Measurements from ENCODE around the gene OIT3.
"Not testable (repeated sequence)": the region's sequence is repeated elsewhere in the genome, so short reads cannot be mapped to it uniquely, and the experiment has no call there.

Gene OIT3

DNA sequence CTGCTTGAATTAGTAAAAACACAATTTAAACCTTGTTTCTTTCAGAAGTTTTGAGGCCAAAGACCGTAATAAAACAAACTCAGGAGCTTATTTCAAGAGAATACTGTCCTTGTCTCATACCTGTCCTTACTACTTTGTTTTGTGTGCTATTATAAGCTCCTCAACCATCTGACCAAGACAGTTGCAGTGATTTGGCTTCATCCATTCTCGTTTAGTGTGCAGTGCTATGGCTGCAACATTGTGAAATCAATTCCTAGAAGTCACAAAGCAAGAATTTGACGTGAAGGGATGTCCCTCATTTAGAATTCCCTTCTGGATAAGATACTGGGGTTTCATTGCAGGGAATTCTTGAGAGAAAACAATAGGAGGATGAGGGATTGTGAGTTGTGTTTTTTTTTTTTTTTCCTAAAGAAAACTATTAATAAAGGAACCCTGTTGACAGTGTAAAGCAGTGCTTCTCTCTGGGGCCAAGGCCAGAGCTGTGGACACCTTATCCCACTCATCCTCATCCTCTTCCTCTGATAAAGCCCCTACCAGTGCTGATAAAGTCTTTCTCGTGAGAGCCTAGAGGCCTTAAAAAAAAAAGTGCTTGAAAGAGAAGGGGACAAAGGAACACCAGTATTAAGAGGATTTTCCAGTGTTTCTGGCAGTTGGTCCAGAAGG, at the start of gene OIT3:
Gene OIT3 (plus strand): TSS at position 604 of the 663 bp plus-strand sequence. CDS start 60 bp downstream, outside the sequence.
- no peak for DNase-seq

DNA sequence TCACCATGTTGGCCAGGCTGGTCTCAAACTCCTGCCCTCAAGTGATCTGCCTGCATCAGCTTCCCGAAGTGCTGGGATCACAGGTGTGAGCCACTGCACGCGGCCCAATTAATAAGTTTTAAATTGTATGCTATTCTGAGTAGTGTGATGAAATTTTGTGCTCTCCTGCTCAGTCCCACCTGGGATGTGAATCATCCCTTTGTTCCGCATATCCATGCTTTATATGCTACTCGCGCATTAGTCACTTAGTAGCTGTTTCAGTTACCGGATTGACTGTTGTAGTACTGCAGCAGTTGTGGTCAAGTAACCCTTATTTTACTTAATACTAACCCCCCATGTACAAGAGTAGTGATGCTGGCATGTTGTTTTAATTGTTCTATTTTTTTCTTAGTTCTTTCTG, 47.3 kb upstream of the OIT3 start:
- DNase-seq = no peak

DNA sequence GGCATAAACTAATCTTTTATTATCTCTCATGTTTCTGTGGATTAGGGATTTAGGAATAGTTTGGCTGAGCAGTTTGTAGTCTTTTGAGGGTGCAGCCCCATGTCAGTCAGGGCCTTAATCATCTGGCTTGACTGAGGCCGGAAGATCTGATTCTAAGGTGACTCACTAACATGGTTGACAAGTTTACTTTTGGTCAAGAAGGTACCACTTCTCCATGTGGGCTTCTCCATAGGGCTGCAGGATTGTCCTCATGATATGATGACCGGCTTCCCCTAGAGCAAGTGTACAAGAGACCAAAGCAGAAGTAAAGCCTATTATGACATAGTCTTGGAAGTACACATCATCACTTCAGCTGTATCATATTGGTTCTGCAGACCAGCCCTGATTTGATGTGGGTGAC, 45.9 kb upstream of the OIT3 start:
- DNase-seq = no peak

DNA sequence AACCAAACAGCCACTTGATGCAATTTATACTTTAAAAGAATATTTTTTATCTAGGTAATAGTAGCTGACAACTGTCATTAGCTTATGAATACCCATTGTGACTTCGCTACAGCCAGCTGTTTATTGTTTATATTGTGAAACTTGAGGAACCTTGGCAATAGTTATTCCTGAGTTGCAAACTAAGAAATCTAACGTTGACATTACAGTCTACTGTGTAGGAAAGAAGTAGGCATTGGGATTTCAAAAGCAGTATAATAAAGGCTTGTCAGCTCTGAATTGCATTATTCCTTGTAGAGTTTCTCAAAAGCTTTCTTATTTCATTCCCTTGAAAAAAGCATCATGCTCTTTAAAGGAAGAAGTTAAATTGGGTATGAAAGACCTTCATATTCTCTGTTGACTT, 42.7 kb upstream of the OIT3 start:
- no peak for DNase-seq

- DNase-seq = no peak
Measured at GRCh38 chr10:72851509-72851908, 42.0 kb upstream of the OIT3 start.

GRCh38 chr10:72852508-72852907, 41.0 kb upstream of the OIT3 start:
- DNase-seq = no peak

DNA sequence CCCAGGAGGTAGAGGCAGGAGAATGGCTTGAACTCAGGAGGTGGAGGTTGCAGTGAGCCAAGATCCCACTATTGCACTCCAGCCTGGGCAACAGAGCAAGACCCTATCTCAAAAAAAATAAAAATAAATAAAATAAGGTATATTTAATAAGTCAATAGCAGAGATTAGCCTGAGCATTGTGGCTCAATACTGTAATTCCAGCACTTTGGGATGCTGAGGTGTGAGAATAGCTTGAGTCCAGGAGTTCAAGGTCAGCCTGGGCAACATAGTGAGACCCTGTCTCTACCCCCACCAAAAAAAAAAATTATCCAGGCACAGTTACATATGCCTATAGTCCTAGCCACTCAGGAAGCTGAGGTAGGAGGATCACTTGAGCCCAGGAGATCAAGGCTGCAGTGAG, 38.4 kb upstream of the OIT3 start:
- DNase-seq = no peak

- no peak for DNase-seq
Measured at GRCh38 chr10:72855790-72856189, 37.7 kb upstream of the OIT3 start.

DNA sequence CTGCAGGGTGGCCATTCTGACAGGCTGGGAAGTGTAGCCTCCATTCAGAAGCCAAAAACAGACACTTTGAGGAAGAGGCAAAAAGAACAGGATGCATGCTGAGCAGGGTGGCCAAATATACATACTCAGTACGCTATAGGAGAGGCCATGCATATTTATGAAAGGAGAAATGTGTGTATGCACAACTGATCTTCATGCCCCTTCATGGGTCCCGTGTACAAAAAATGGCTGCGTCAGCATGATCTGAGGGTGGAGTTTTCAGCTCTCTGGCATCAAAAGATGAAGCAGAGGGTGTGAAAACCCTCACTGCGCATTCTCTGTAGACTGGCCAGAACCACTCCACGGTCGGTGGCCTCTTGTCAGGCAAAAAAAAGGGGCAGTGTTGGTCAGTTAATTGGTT, 35.5 kb upstream of the OIT3 start:
- no peak for DNase-seq

DNA sequence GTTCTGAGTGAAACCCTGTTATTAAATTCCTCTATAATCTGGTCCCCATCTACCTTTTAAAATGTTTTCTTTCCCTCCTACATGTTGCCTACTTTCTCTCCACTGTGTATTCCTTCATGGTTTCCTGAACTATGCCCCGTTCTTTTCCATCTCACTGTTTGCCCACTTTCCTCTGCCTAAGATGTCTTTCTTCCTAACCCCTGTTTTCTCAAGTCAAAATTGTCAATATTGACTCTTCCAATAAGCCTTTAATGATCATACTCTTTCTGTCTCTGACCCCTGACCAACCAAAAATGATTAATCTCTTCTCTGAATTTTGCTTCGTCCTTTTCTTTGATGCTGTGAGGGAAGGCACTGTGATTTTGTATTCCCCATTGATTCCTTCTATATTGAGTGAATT, 30.6 kb upstream of the OIT3 start:
- no peak for DNase-seq

DNA sequence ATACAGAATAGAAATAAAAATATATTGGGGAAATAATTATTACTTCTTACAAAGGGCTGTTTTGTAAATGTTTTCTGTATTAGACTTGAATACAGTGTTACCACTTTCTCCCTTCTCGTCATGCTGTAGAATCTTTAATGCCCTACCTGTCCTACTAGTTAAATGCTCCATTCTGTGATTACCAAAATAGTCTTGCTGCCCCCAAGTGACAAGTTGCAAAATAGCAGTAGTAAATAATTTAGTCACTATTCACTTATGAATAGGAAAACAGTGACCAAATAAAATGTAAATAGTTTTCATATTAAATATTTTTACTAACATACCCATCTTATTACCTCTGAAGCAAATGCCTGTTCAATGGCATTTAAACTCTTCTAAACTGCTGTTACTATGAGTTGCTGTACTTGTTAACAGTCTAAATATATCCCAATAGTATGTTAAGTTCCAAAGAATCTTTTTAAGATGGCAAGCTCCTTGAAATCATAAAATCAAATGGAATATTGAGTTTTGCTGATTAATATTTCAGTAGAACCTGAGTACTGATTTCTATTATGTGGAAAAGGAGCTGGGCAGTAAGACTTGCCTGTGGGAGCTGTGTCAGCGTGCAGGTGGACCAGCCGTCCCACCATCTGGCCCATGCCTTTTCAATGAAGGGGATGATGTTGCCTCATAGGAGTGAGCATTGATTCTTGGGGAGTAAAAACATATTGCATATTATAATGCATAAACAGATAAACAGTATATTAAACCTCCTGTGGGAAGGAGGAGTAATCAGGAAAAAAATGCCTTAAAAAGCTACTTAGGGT, 18.1 kb upstream of the OIT3 start:
- DNase-seq = no peak

GRCh38 chr10:72879245-72879644, 14.3 kb upstream of the OIT3 start:
- DNase-seq = no peak

DNA sequence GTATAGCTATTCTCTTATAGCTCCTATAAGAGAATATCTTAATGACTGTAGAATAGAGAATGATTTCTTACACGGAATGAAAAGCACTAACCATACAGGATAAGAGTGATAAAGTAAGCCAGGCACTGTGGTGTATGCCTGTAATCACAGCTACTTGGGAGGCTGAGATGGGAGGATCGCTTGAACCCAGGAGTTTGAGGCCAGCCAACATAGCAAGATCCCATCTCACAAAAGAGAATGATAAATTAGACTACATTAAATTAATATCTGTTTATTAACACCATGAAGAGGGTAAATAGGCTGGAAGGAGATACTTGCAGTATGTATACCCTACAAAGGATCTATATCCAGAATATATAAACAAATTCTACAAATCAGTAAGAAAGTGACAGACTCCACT, 12.2 kb upstream of the OIT3 start:
- DNase-seq = no peak

DNA sequence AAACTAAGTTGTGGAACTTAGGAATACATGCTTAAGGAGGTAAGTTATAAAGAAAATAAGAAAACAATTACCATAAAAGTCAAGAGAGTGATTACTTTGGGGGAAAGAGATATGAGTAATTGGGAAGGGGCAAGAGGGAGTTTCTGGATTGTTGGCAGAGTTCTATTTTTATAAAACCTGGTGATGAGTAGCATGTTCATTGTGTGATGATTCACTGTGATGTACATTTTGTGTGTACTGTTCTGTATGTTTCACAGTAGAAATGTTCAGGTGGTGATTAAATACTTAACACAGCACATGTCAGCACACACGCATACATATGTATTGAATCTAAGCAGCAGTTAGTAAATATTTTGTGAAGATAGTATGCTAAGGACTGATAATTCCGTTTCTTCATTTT, 9.7 kb upstream of the OIT3 start:
- no peak for DNase-seq

- DNase-seq = no peak
Measured at GRCh38 chr10:72885953-72886352, 7.6 kb upstream of the OIT3 start.

DNA sequence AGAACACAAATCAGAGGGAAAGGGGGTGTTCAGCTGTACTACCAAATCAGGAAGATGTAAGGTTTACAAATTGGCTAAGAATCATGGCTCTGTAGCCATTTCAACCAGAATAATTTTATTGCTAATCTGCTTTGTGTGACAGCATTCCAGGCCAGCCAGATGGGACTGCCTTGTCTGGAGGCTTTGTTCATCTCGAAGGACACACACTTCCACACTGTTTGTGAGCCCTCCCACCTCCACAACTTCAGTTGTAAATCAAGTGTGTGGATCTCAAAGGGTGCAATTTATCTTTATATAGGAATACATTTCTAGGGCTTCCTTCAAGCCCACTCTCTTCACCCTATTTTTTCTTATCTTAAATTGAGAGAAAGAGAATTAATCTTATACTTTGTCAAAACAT, 6.9 kb upstream of the OIT3 start:
- no peak for DNase-seq

DNA sequence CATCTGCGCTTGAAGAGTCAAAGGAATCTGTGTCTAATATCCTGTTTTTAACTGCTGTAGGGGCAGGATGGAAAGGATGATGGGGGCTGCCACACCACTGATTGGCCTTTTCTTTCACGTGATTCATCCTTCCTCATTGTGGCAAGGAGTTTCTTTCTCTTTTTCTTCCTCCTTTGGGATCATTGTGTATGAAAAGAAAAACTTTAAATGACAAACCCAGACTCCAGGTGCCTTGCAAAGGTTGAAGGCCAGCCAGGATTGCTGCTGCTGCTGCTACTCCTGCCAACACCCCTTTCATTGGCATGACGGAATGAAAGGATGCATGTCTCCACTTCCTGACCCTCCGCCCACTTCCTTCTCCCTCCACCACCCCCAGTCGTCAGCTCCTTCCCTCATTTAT, 6.5 kb upstream of the OIT3 start:
- DNase-seq = no peak

- no peak for DNase-seq
Measured at GRCh38 chr10:72888151-72888638, 5.3 kb upstream of the OIT3 start.

- DNase-seq = no peak
Measured at GRCh38 chr10:72889391-72889831, 4.1 kb upstream of the OIT3 start.

DNA sequence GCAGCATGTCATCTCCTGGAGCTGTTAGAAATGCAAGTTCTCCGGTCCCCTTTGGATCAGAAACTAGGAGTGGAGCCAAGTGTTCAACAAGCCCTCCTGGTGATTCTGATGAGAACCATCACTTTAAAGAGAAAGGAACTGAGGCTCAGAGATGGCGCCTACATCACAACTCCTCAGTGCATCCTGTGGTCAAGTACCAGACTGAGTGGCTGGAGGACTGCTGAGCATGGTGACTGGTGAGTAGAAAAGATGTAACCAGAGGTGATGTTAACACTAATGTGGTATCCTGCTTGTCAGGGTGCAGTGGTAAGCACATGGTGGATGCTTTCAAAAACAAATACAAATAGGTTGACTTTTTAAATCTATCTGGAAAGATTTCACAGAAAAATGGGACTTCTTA, 3.5 kb upstream of the OIT3 start:
- DNase-seq = no peak

GRCh38 chr10:72895236-72895850, 1.8 kb downstream of the OIT3 start:
- no peak for DNase-seq

DNA sequence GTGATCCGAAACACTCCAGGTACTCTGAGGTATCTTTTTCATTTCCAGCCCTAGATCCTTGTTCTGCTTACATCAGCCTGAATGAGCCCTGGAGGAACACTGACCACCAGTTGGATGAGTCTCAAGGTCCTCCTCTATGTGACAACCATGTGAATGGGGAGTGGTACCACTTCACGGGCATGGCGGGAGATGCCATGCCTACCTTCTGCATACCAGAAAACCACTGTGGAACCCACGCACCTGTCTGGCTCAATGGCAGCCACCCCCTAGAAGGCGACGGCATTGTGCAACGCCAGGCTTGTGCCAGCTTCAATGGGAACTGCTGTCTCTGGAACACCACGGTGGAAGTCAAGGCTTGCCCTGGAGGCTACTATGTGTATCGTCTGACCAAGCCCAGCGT, 5.1 kb downstream of the OIT3 start:
- DNase-seq = no peak

DNA sequence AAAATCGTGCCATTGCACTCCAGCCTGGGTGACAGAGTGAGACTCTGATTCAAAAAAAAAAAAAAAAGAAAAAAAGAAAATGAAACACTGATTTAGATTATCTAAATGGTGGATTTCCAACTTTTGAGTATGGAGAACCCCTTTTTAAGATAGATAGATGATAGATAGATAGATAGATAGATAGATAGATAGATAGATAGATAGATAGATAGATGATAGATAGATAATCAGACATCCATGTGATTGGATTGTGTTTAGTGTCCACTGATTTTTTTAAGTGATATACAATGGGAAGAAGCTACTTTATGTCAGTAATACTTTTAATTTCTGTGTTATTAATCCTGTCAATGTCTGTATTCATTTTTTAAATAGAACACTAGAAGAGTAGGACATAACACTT, 6.0 kb downstream of the OIT3 start:
- DNase-seq = no peak

DNA sequence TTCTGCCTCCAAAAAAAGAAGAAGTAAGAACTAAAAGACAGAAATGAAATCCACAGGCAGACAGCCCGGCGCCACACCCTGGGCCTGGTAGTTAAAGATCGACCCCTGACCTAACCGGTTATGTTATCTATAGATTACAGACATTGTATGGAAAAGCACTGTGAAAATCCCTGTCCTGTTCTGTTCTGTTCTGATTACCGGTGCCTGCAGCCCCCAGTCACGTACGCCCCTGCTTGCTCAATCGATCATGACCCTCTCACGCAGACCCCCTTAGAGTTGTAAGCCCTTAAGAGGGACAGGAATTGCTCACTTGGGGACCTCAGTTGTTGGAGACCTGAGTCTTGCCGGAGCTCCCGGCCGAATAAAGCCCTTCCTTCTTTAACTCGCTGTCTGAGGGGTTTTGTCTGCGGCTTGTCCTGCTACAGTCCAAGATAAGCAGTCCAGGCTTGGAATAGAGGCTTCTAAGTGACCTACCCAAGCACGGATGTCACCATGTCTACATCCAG, 10.5 kb downstream of the OIT3 start:
- not testable (repeated sequence) for DNase-seq
